Stomach (tissue), 4 donors: Measurements from ENCODE around the gene CYP27A1.

Experiments used
- POLR2A ChIP-seq, 4 donors: fragments of 450-650 bp; IDR thresholded peaks; one replicate each; pipeline ENCODE4 v1.6.1; 2016; ENCODE audit warnings: antibody characterized with exemption in 4 of 4, control low read depth in 2 of 4, mild to moderate bottlenecking in 1 of 4, moderate library complexity in 1 of 4
- TF ChIP-seq, protein P1 (sequence below), 7 experiments: fragments of 450-650 bp in 4 of 7; fragments of 200-600 bp in 3 of 7; sonication (generic) in 3 of 7; IDR thresholded peaks; one replicate each; pipeline ENCODE4 v1.5.1; 2016 to 2019; ENCODE audit warnings: antibody characterized with exemption in 7 of 7, control low read depth in 2 of 7, mild to moderate bottlenecking in 1 of 7

DNA sequence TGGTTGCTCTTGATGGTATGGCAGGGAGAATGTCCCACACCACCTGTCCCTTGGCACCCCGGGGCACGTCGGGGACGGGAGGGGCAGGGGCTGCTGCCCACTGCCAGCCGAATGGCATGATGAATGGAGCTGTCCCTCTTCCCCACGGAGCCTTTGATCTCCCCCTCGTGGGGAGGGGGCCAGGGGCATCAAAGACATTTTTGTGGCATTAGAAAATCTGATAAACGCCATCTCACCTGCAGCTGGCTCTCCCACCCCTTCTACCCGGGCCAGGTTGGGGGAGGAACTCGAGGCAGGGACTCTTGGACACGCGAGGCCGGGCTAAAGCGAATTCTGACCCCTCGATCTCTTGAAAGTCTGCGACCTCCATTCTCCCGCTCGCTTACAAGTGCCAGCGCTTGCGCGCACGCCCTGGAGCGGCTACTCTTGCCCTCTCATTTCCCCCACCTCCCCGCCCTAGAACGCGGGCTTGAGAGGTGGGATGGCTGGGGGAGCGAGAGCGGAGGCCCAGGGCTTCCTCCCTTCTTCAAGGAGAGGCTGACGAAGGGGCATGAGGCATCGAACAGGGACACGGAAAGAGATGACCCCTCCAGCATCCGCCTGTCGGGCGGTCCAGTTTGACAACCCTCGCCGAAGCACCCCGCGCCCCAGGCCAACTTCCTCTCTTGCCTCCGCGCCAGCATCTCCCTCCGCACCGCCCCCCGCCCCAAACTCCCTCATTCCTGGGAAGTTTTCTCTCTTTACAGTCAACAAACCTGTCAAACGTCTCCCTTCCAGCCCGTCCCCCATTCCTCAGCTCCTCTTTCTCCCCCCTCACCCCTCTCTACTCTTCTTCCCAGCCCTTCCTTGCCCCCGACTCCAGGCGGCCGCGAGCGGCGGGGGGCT lies 77.0 kb downstream of the CYP27A1 start:
- TF ChIP-seq, protein P1, sequence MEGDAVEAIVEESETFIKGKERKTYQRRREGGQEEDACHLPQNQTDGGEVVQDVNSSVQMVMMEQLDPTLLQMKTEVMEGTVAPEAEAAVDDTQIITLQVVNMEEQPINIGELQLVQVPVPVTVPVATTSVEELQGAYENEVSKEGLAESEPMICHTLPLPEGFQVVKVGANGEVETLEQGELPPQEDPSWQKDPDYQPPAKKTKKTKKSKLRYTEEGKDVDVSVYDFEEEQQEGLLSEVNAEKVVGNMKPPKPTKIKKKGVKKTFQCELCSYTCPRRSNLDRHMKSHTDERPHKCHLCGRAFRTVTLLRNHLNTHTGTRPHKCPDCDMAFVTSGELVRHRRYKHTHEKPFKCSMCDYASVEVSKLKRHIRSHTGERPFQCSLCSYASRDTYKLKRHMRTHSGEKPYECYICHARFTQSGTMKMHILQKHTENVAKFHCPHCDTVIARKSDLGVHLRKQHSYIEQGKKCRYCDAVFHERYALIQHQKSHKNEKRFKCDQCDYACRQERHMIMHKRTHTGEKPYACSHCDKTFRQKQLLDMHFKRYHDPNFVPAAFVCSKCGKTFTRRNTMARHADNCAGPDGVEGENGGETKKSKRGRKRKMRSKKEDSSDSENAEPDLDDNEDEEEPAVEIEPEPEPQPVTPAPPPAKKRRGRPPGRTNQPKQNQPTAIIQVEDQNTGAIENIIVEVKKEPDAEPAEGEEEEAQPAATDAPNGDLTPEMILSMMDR (IDR thresholded peaks at IDR 0.05), result no peak
- TF ChIP-seq POLR2A (IDR thresholded peaks at IDR 0.05), result no peak
